ENCODE results near the gene SHCBP1.
"Not testable (repeated sequence)": the region's sequence is repeated elsewhere in the genome, so short reads cannot be mapped to it uniquely, and the experiment has no call there.

Gene SHCBP1, protein sequence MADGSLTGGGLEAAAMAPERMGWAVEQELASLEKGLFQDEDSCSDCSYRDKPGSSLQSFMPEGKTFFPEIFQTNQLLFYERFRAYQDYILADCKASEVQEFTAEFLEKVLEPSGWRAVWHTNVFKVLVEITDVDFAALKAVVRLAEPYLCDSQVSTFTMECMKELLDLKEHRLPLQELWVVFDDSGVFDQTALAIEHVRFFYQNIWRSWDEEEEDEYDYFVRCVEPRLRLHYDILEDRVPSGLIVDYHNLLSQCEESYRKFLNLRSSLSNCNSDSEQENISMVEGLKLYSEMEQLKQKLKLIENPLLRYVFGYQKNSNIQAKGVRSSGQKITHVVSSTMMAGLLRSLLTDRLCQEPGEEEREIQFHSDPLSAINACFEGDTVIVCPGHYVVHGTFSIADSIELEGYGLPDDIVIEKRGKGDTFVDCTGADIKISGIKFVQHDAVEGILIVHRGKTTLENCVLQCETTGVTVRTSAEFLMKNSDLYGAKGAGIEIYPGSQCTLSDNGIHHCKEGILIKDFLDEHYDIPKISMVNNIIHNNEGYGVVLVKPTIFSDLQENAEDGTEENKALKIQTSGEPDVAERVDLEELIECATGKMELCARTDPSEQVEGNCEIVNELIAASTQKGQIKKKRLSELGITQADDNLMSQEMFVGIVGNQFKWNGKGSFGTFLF

DNA sequence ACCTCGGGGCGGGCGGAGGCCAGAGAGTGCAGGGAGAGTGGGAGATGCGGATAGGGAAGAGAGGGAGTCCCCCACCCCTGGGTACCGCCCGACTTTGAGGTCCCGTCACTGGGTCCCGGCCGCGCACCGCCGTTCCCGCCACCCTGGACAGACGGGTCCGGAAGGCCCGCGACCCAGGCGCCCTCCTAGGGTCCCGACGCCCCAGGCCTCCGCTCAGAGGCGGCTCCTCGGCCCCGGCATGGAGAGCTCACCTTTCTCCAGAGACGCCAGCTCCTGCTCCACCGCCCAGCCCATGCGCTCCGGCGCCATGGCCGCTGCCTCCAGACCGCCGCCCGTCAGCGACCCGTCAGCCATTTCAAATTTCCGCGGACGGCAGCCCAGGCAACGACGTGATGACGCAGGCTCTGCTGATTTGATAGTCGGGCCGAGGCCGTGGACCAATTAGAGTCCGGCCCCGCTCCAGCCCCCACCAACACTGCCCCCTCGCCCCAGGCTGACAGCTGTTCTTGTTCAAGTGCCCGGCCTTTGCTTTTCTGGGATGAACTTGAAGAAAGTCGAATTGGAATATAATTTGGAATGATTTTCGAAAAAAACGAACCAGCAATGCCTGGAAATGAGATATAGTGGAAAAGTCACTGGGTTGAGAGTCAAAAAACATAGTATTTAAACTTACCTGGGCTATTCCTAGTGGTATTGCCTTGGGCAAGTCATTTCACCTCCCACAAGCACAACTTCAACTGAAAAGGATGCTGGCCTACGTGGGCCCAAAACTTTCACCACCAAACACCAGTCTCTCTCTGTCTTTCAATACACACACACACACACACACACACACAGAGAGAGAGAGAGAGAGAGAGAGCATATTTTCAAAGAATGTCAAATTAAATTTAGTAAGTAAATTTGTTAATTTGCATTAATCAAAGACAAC, at the start of gene SHCBP1:
TSS of gene SHCBP1 (minus strand) at position 374 of the 928 bp plus-strand sequence. CDS start at position 354, 20 bp downstream.
- FAIRE-seq (peak; percentile 62), DNase-seq (ENCODE audit: low spot score) (peak; percentile 68)

DNA sequence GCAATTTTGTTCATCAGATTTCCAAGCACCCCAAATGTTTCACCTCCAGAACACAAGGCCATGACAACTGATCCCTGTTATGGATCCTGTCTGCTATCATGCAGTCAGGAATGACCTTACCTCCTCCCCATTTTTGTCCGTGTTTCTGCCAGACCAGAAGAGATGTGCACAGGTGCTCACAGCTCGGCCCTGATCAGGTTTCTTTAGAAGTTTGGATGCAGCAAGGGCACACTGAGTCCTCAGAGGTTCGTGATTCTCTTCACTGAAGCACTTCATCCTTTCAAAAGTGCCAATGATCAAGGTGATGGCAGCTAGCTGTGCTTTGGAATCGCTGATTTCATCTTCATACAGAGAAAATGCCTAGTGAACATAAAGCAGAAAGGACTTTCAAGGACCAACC, 40.9 kb upstream of the SHCBP1 start:
- no peak for FAIRE-seq
- DNase-seq (ENCODE audit: low spot score) = no peak

DNA sequence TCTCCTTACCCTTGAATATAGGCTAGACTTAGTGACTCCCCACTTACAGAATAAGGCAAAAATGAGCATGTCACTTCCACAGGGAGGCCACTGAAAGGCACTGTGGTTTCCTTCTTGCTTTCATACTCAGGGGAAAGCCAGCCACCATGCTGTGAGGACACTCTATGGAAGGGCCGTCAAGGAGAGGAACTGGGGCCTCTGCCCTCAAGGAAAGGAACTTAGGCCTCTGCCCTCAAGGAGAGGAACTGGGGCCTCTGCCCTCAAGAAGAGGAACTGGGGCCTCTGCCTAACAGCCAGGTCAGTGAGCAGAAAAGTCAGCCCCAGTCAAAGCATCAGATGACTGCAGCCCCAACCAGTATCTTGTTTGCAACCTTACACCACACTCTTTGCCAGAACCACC, 37.7 kb upstream of the SHCBP1 start:
- FAIRE-seq (no peak), DNase-seq (ENCODE audit: low spot score) (no peak)

DNA sequence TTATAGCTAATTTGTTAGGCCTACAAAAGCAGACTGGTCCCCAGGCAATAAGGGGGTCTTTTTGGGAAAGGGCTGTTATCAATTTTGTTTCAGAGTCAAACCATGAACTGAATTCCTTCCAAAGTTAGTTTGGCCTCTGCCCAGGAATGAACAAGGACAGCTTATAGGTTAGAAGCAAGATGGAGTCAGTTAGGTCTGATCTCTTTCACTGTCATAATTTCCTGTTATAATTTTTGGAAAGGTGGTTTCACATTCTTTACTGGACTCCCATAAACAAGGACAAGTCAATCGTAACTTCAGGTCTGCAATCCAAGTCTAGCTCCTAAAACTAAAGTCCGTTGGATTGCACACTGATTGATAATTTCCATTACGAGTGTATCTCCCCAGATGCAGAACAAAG, 30.1 kb upstream of the SHCBP1 start:
- no peak for FAIRE-seq
- DNase-seq (ENCODE audit: low spot score) = no peak

DNA sequence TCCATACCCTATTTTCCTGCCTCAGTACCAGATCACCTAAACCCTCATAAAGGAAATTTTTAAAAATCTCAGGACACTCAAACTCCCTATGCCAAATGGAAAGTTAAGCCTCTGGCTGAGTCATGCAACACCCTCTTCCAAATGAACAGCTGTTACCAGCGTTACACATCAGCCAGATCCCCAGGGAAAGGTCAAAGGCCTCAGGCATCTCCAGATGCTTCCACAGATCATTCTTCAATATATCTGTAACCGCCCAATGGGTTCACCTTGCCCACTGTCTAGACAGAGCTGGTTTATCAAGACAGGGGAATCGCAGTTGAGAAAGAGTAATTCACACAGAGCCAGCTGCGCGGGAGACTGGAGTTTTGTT, 29.1 kb upstream of the SHCBP1 start:
- DNase-seq (ENCODE audit: low spot score) = no peak

DNA sequence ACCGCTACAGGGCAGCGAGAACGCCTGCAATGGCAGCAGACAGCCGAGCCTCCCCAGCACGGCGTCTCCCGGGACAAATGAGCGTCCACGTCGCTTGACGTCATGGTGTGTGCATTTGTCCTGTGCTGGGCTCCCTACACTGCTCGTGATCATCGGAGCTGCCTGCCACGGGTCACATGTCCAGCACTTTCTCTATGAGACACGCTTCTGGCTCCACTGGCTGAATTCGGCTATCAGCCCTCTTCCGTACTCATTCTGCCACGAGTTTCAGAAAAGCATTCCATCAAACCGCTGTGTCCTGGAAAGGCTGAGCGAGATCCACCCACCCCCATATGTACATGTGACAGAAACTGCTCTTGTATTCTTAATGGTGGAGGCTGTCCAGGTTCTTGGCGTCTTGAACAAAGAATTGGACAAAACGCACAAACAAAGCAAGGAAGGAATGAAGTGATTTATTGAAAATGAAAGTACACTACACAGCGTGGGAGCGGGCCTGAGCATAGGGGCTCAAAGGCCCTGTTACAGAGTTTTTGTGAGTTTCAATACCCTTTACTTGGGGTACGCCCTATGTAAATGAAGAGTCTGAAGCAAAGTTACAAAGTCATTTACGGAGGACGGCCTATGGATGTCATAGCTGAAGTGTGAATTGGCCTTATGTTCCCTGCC, 28.5 kb upstream of the SHCBP1 start:
- FAIRE-seq = no peak
- DNase-seq (ENCODE audit: low spot score) = no peak

More for the DNA sequence above, 29.1 kb upstream of the SHCBP1 start:
- no peak for FAIRE-seq

DNA sequence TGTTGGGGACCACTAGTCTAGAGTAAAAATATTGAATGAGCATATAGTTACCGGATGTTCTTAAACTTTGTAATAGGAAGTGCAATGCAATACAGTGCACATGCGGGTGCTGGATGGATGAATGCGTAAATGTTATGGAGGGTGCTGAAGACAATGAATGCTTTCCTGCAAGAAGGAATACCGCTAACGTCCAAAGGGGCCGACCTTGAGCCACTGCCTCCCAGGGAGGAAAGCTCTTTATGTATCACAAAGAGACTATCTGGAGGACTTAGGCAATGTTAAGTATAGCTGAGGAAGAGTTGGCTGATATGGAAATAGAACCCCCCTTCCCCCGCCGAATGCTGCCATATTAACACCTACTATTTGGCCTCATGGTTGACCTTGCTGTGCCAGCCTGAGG, 27.5 kb upstream of the SHCBP1 start:
- DNase-seq (ENCODE audit: low spot score) (no peak), FAIRE-seq (no peak)

DNA sequence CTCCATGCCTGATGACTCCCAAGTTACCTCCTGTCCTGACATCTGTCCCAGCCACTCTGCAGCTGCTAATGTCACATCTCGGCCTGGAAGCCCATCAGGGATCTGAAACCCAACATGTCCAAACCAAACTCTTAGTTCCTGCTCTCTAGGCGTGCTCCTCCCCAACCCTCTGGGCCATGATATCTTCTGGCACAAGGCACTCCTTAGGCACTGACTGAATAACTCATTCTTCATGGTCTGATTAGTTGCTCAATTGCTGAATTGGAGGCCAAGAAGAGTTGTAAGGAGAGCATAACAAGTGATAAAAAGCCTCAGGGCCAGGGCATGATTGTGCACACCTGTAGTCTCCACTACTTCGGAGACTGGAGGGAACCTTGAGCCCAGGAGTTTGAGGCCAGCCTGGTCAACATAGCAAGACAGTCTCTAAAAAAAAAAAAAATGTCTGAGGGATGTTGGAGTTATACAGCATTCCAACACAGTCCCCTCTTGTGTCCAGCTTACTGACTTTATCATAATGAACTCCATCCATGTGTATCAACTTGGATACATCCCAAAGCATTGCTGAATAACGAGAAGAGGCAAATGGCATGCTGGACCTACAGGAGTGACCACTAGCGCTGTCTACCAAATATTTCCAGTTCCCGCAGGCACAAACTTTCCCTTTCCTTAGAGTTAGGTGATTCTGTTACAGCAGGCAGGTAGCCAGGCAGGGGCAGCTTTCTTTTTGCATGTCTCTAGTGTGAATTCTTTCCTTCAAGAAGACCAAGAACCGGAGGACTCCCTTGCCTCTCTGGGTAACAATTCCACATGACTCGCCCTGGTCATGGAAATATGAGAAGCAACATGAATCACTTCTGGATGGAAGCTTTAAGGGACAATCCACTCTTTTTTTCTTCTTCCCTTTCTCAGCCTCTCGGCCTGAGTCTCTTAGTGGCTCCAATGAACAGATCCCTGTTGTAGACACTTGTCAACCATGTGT, 18.1 kb upstream of the SHCBP1 start:
- DNase-seq (ENCODE audit: low spot score) = no peak
- FAIRE-seq = no peak

DNA sequence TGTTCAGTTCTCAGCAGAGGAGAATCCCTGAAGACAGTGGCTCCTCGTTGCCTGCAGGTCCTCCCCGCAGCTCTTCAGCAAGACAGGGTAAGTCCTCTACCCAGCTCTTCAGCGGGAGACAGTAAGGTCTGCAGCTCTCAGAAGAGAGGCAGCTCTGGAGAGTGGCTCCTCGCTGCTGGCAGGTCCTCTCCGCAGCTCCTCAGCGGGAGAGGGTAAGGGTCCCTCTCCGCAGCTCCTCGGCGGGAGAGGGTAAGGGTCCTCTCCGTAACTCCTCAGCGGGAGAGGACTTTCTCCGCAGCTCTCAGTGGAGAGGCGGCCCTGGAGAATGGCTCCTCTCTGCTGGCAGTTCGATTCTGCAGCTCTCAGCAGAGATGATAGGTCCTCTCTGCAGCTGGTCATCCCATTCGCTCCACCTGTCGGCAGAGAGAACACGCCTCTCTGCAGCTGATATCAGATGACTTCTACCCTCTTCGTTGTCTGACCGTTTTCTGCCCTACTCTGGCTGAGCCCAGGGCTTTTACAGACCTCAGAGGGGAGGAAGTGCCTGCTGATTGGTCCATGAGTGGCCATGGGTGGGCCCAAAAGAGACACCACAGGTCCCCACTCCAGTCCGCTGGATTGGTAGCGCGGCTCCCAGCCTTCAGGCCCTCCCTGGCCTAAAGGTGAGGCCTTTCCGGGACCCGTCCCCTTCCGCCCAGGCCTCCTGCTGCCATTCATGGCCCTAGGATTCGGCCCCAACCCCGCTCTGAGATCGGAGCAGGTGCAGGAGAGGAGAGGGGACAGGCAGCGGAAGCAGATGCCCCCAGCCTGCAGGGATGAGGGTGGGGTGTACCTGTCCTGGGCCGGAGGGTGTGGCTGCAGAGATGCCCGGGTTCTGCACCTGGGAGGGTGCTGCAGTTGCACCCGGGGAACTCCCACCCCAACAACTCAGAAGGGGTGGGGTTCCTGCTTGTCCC, 11.9 kb upstream of the SHCBP1 start:
- DNase-seq (ENCODE audit: low spot score) (no peak), FAIRE-seq (no peak)

DNA sequence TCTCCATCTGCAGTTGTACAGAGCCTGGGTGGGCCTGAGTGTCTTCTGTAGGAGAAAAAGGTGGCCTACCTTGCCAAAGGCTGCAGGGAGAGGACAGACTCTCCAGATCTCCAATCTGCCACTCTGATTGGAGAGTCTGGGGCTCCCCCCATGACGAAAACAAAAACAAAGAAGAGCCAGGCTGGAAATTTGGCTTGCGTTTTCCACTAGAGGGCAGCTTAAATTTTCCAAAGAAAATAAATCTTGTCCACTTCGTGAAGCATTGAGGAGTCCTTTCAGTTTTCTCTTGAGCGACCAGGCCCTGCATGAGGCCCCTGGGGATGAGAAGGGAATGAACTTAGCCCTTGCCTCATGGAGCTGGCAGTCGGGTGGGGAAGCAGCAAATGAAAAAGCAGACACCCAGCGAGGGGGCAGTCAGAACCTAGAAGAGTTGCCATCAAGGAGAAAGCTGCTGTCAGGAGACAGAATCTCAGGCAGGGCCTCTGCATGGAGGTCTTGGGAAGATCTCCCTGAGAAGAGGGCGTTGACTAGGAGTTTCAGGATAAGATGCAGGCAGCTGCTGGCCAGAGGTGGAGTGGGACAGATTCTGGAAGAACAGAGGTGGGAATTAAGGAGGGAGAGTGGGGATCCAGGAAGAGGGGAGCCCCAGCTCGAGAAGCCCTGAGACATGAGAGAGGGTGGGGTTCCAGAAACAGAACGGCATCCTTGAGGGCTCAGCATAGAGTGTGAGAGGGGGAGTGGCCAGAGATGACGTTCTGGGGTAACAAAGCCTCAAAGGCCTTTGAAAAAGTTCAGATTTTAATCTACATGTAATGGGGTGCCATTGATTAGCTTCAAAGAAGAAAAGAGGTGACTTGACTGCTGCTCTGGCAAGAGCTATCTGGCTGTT, 8.4 kb upstream of the SHCBP1 start:
- DNase-seq (ENCODE audit: low spot score) (peak; percentile 9), FAIRE-seq (no peak)

DNA sequence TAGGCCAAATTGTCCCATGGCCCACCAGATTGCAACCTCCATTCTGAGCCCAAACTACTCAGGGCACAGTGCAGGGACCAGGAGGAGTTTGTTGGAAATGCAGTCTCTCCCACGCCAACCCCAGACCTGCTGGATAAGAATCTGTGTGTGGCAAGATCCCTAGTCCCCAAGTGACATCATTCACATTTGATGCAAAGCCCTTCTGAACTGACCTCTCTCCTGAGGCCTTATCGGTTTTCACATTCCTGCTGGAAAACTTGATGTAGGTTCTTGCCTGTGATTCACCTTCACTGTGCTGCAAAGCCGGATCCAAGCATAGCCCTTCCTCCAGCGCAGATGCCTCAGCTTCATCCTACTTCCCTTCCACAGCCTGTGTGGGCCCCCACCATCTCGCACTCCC, 6.6 kb upstream of the SHCBP1 start:
- FAIRE-seq = no peak
- DNase-seq (ENCODE audit: low spot score) = no peak

DNA sequence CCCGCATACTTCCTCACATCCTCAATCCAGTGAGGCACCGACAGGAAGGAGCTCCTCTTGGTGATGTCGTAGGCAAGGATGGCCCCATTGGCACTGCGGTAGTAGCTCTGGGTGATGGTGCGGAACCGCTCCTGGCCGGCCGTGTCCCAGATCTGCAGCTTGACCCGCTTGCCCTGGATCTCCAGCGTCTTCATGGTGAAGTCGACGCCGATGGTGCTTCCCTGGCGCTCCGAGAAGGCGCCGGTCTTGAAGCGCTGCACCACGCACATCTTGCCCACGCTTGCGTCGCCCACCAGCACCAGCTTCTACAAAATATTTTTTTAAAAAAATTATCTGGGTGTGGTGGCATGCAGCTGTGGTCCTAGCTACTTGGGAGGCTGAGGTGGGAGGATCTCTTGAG, 5.5 kb upstream of the SHCBP1 start:
- FAIRE-seq = not testable (repeated sequence)

DNA sequence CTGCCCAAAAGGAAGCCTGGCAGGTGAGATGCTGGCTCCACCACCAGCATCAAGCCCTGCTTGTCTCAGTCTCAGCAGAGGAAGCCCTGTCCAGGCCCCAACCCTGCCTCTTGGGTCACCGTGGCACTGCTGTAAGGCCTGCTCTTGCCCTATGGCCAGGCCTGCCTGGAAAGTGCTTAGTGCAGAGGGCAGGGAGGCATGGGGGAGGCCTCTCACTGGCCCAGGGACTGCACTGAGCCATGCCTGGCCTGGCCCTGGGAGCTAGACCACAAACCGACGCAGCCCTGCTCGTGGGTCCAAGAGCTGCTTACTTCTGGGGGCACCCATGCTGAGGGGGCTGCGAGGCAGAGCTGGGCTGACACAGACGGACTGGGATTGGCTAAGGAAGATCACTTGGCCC, 3.7 kb upstream of the SHCBP1 start:
- DNase-seq (ENCODE audit: low spot score) = not testable (repeated sequence)

More for the DNA sequence above, 5.5 kb upstream of the SHCBP1 start:
- DNase-seq (ENCODE audit: low spot score) = not testable (repeated sequence)

DNA sequence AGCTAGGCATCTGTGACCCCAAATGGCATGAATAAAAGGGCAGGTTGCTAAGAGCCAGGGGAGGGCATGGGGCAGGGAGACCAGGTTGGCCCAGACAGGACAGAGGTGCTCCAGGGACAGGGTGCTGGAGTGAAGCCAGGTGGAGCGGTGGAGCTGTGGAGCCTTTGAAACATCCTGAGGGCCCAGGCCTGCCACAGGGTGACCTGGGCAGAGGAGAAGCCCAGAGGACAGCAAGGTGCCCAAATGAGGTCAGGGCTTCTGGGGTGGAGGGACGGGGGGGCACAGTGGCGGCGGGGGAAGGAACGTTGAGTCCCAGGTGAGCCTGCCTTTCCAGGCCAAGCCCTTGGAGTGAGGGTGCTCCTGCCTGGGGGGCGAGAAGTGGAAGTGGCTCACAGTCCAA, 2.5 kb upstream of the SHCBP1 start:
- not testable (repeated sequence) for FAIRE-seq; DNase-seq (ENCODE audit: low spot score)

More for the DNA sequence above, 3.7 kb upstream of the SHCBP1 start:
- FAIRE-seq = not testable (repeated sequence)

DNA sequence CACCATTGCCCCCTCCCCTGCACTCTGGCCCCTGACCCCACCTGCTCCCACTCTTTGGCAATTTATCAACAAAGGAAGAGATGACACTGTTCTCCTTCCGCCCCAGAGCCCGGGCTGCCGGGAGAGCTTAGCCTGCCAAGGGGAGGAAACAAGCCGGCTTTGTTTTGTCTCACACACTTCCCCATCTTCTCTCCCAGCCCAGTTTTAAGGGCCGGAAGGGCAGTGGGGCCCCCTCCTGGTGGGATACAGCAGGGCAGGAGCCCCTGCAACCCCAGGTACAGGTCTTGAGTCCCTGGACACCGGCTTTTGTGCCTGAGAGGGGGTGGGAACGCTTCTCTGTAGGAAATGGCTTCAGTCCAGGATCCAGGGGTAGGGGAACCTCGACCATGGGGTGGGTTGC, 2.1 kb upstream of the SHCBP1 start:
- not testable (repeated sequence) for FAIRE-seq; DNase-seq (ENCODE audit: low spot score)

DNA sequence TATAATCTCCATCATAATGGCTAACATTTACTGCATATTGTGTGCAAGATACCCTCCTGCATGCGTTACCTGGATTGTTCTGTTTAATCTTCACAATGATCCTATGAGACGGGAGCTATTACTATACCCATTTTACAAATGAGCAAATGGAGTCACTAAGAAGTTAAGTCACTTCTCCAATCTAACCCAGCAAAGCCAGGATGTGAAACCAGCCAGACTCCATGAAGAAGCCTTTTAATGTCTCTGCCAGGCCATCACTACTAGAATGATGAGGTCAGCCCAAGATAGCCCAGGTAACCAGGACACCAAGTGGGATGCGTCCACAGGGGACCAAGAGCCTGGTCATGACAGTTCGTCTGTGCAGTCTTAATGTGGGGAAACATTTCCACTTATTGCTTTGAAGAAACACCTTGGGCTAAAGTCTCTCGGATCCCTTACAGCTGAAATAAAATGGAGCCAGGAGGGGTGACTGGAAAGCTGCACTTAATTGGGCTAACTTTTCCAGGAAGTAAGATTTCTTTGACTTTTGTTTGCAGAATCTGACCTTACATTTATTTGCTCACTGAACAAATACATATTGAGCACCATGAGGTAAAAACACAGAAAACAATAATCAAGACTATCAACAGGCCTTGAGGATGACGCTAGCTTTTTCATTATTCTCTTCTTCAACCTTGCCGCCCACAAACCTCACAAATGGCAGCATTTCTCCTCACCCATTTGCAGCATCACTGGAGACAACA, 926 bp upstream of the SHCBP1 start:
- FAIRE-seq (no peak), DNase-seq (ENCODE audit: low spot score) (no peak)

All from RCC 7860 (cell line).